Left lung (tissue), 10 donors: ENCODE measurements around the gene BRSK1. TPM values are rescaled to one million over a fixed set of nuclear protein-coding genes. Genes with fewer than 3 reads are reported as not detected.

ENCODE experiments used
- ATAC-seq: fragments of 200-7000 bp; cut with Tn5 transposase; one replicate; pipeline ENCODE4 v1.9.1; 2020; ENCODE audit warnings: moderate library complexity
- DNase-seq, 4 donors: peaks; one replicate each; pipeline ENCODE4 v3.0.0-alpha.2; 2013 to 2020
- H3K27ac ChIP-seq, 2 donors: fragments of 200-600 bp; sonication (generic) in 1 of 2; one replicate each; pipeline versions ENCODE4 v1.5.0 to v1.8.0; 2020 to 2021
- H3K27me3 ChIP-seq, 2 donors: fragments of 200-600 bp; sonication (generic) in 1 of 2; one replicate each; pipeline versions ENCODE4 v1.5.0 to v1.8.0; 2020 to 2021
- H3K36me3 ChIP-seq, 2 donors: fragments of 200-600 bp; sonication (generic) in 1 of 2; one replicate each; pipeline versions ENCODE4 v1.5.0 to v1.8.0; 2020 to 2021
- H3K4me1 ChIP-seq, 2 donors: fragments of 200-600 bp; one replicate each; pipeline ENCODE4 v1.8.0; 2021
- H3K4me3 ChIP-seq, 2 donors: fragments of 200-600 bp; sonication (generic) in 1 of 2; one replicate each; pipeline versions ENCODE4 v1.5.0 to v1.8.0; 2020 to 2021; ENCODE audit warnings: mild to moderate bottlenecking in 1 of 2
- H3K9me3 ChIP-seq, 2 donors: fragments of 200-600 bp; sonication (generic) in 1 of 2; one replicate each; pipeline versions ENCODE4 v1.5.0 to v1.8.0; 2020 to 2021
- intact Hi-C, 2 donors: fragments of 100-400 bp; cut with DNase I; formaldehyde crosslinking; loops; one replicate each; pipeline versions ENCODE4 v1.11.2 to v1.14.2; 2022
- polyA plus RNA-seq, 6 donors: library from polyadenylated mRNA; unstranded; fragments of 120-200 nt; gene quantifications; one replicate each; pipeline ENCODE4 v1.2.1, GENCODE V29; 2013; ENCODE audit not compliant: insufficient read length in 6 of 6
- total RNA-seq, 2 donors: library from RNA; stranded (reverse); fragmentation: NEBNext Ultra II Directional; extraction: Animal tissue kit (Norgen Biotek cat#: 25700); gene quantifications; one replicate each; pipeline ENCODE4 v1.2.1, GENCODE V29; 2021
- TF ChIP-seq, protein P1 (sequence below), 2 donors: fragments of 200-600 bp; sonication (generic) in 1 of 2; IDR thresholded peaks; one replicate each; pipeline versions ENCODE4 v1.5.0 to v1.8.0; 2021; ENCODE audit warnings: antibody characterized with exemption in 2 of 2
- donor health status: DM: no; HTN: yes; CAD: no.
- donor health status: DM: no; HTN: no; CAD: no.

BRSK1 gene
- total and polyA plus RNA-seq, 8 donors, result 2.2 to 18.1 (median 13.6) TPM

GRCh38 chr19:55306712-55307111, 22.9 kb downstream of the BRSK1 start:
- no peak for DNase-seq
- no peaks in the 10 kb centered on the region for H3K36me3 ChIP-seq
- H3K9me3 ChIP-seq, result no peaks in the 10 kb centered on the region
- H3K4me1 ChIP-seq, result peaks cover 0 to 5% of the 10 kb centered on the region in 2 donors
- intact Hi-C loops, result loop anchor here in 1 of 2 donors (10.0 kb wide), 1 partner anchor 78 kb away; the partner anchor contains the start of genes RPL28 and TMEM238
- no peaks in the 10 kb centered on the region for H3K27me3 ChIP-seq
- H3K27ac ChIP-seq, result no peak overlapping the region
- H3K4me3 ChIP-seq, result no peak overlapping the region
- TF ChIP-seq, protein P1, sequence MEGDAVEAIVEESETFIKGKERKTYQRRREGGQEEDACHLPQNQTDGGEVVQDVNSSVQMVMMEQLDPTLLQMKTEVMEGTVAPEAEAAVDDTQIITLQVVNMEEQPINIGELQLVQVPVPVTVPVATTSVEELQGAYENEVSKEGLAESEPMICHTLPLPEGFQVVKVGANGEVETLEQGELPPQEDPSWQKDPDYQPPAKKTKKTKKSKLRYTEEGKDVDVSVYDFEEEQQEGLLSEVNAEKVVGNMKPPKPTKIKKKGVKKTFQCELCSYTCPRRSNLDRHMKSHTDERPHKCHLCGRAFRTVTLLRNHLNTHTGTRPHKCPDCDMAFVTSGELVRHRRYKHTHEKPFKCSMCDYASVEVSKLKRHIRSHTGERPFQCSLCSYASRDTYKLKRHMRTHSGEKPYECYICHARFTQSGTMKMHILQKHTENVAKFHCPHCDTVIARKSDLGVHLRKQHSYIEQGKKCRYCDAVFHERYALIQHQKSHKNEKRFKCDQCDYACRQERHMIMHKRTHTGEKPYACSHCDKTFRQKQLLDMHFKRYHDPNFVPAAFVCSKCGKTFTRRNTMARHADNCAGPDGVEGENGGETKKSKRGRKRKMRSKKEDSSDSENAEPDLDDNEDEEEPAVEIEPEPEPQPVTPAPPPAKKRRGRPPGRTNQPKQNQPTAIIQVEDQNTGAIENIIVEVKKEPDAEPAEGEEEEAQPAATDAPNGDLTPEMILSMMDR (IDR thresholded peaks at IDR 0.05), result no peak
- no peak for ATAC-seq

GRCh38 chr19:55308281-55308680, 24.5 kb downstream of the BRSK1 start:
- Histone ChIP-seq H3K36me3 (peaks cover 0 to 9% of the 10 kb centered on the region in 2 donors), H3K27me3 (no peaks in the 10 kb centered on the region), H3K27ac (no peak overlapping the region), H3K9me3 (no peaks in the 10 kb centered on the region), H3K4me1 (no peaks in the 10 kb centered on the region), H3K4me3 (no peak overlapping the region)
- ATAC-seq (no peak), DNase-seq (no peak)
- intact Hi-C loops, result loop anchor here in 1 of 2 donors (10.0 kb wide), 1 partner anchor 77 kb away; the partner anchor contains the start of genes RPL28 and TMEM238
- TF ChIP-seq, protein P1 (IDR thresholded peaks at IDR 0.05), result no peak

DNA sequence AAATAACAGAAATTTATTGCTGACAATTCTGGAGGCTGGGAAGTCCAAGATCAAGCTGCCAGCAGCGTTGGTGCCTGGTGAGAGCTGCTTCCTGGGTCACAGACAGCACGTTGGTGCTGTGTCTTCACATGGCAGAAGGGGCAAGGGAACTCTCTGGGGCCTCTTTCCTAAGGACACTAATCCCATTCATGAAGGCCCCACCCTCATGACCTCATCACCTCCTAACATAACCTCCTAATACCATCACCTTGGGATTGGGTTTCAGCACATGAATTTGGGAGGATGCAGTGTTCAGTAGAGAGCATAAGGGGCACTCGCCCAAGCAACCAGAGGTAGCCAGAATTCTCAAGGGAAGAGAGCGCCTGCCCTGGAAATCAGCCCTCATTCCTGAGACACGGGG, 25.7 kb downstream of the BRSK1 start:
- Histone ChIP-seq H3K4me1 (no peaks in the 10 kb centered on the region), H3K27ac (no peak overlapping the region), H3K4me3 (no peak overlapping the region), H3K36me3 (peaks cover 0 to 9% of the 10 kb centered on the region in 2 donors), H3K27me3 (no peaks in the 10 kb centered on the region), H3K9me3 (no peaks in the 10 kb centered on the region)
- ATAC-seq, result no peak
- intact Hi-C loops, result loop anchor here in 1 of 2 donors (10.0 kb wide), 1 partner anchor 75 kb away; the partner anchor contains the start of genes RPL28 and TMEM238
- TF ChIP-seq, protein P1 (IDR thresholded peaks at IDR 0.05), result no peak
- no peak for DNase-seq

DNA sequence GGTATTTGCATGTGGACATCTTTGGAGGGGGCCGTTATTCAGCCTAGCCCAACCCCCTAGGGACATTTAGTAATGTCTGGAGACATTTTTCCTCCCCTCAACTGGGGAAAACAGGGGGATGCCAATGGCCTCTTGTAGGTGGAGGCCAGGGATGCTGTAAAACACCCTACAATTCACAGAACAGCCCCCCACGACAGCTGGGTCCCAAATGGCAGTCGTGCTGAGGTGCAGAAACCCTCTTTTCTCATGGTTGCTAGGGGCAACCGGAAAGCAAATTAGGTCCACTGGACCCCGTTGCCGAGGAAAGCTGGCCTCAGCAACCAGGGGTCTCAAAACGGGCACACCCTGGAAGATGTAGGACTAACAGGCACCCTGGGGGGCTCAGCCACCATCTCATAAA, 26.7 kb downstream of the BRSK1 start:
- intact Hi-C loops, result no loop called here
- TF ChIP-seq, protein P1 (IDR thresholded peaks at IDR 0.05), result no peak
- no peak overlapping the region for H3K4me3 ChIP-seq
- ATAC-seq (no peak), DNase-seq (no peak)
- peaks cover 0 to 9% of the 10 kb centered on the region in 2 donors for H3K36me3 ChIP-seq
- H3K9me3 ChIP-seq, result no peaks in the 10 kb centered on the region
- H3K27me3 ChIP-seq, result no peaks in the 10 kb centered on the region
- no peaks in the 10 kb centered on the region for H3K4me1 ChIP-seq
- H3K27ac ChIP-seq, result no peak overlapping the region

DNA sequence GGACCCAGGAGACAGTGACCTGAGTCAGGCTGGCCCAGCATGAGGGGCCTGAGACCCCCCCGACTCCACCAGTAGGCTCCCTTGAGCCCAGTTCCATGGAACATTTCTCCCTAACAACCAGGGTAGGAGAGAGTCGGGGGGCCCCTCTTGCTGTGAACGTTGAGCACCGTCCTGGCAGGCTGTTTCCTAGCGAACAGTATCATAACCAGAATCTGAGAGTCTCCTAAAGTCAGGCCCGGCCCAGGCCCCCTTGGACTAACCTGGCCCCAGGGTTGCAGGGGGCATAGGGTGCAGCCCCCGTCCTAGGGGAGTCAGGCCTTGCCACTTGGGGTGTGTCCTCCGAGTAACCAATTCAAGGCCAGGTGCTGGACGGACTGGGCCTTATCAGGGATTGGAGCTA, 27.6 kb downstream of the BRSK1 start:
- ATAC-seq (no peak), DNase-seq (no peak)
- H3K36me3 ChIP-seq, result peaks cover 0 to 16% of the 10 kb centered on the region in 2 donors
- H3K27ac ChIP-seq, result no peak overlapping the region
- no peaks in the 10 kb centered on the region for H3K9me3 ChIP-seq
- H3K4me3 ChIP-seq, result no peak overlapping the region
- no peaks in the 10 kb centered on the region for H3K4me1 ChIP-seq
- no peaks in the 10 kb centered on the region for H3K27me3 ChIP-seq
- intact Hi-C loops, result no loop called here
- TF ChIP-seq, protein P1 (IDR thresholded peaks at IDR 0.05), result no peak
